NT2/D1 (cell line): ENCODE data around the gene FBXL19.

Experiments
- DNase-seq: peaks from one replicate; pipeline ENCODE4 v3.0.0-alpha.2; 2011; ENCODE audit warnings: low read depth, low spot score
- H3K27me3 ChIP-seq: 2 replicates; pipeline ENCODE4 v1.6.0; 2011; ENCODE audit warnings: mild to moderate bottlenecking; ENCODE audit not compliant: insufficient read length, insufficient read depth
- H3K36me3 ChIP-seq: 2 replicates; pipeline ENCODE4 v1.6.1; 2011; ENCODE audit warnings: mild to moderate bottlenecking, low read length, mixed read lengths; ENCODE audit not compliant: insufficient read depth, insufficient read length
- H3K4me1 ChIP-seq: 2 replicates; pipeline ENCODE4 v1.5.1; 2011; ENCODE audit not compliant: insufficient read depth, insufficient read length
- H3K4me3 ChIP-seq: 2 replicates; pipeline ENCODE4 v1.5.1; 2011; ENCODE audit warnings: low read depth; ENCODE audit not compliant: insufficient read length
- H3K9ac ChIP-seq: 2 replicates; pipeline ENCODE4 v1.6.0; 2011; ENCODE audit warnings: low read depth; ENCODE audit not compliant: insufficient read length
- H3K9me3 ChIP-seq: 2 replicates; pipeline ENCODE4 v1.5.1; 2011; ENCODE audit warnings: mild to moderate bottlenecking, low read length; ENCODE audit not compliant: insufficient read depth
- SUZ12 ChIP-seq: IDR thresholded peaks from 2 replicates; pipeline ENCODE4 v1.6.1; 2011; ENCODE audit not compliant: insufficient read length, insufficient read depth; ENCODE audit errors: extremely low read depth
- YY1 ChIP-seq: IDR thresholded peaks from 2 replicates; pipeline ENCODE4 v1.6.1; 2011; ENCODE audit not compliant: insufficient read length, insufficient read depth
- ZNF274 ChIP-seq: IDR thresholded peaks from 2 replicates; pipeline ENCODE4 v1.6.1; 2011; ENCODE audit warnings: mild to moderate bottlenecking, low read depth, low read length

Gene FBXL19

GRCh38 chr16:30923554-30924075, at the start of gene FBXL19:
TSS of gene FBXL19 (plus strand) at chr16:30923572. CDS start at chr16:30925755, 2,183 bp downstream.
- H3K9me3 ChIP-seq: no peaks in the 10 kb centered on the region
- no peaks in the 10 kb centered on the region for H3K27me3 ChIP-seq
- peaks cover 37% of the 10 kb centered on the region for H3K36me3 ChIP-seq
- DNase-seq: no peak
- peaks cover 14% of the 10 kb centered on the region for H3K4me1 ChIP-seq
- H3K4me3 ChIP-seq: peak within 1 kb of the TSS; percentile 90
- peak within 1 kb of the TSS; percentile 83 for H3K9ac ChIP-seq
- no peak for TF ChIP-seq YY1
- no peak for TF ChIP-seq SUZ12
- TF ChIP-seq ZNF274: no peak

- Histone ChIP-seq H3K4me1 (peaks cover 4% of the 10 kb centered on the region), H3K27me3 (peaks cover 22% of the 10 kb centered on the region), H3K9me3 (no peaks in the 10 kb centered on the region), H3K9ac (peak overlapping the region; percentile 95), H3K36me3 (peaks cover 12% of the 10 kb centered on the region), H3K4me3 (peak overlapping the region; percentile 91)
- TF ChIP-seq ZNF274: no peak
- no peak for TF ChIP-seq SUZ12
- no peak for TF ChIP-seq YY1
- DNase-seq: peak; percentile 48
Observed at GRCh38 chr16:30874244-30874820, 49.0 kb upstream of the FBXL19 start.

- DNase-seq: peak; percentile 89
- Histone ChIP-seq H3K9me3 (no peaks in the 10 kb centered on the region), H3K9ac (peak overlapping the region; percentile 95), H3K36me3 (peaks cover 12% of the 10 kb centered on the region), H3K4me1 (peaks cover 4% of the 10 kb centered on the region), H3K27me3 (peaks cover 22% of the 10 kb centered on the region), H3K4me3 (peak overlapping the region; percentile 91)
- TF ChIP-seq SUZ12: no peak
- no peak for TF ChIP-seq YY1
Observed at GRCh38 chr16:30874821-30875717, 48.3 kb upstream of the FBXL19 start.

- DNase-seq: no peak
Observed at GRCh38 chr16:30875871-30876801, 47.2 kb upstream of the FBXL19 start.

GRCh38 chr16:30876867-30877266, 46.5 kb upstream of the FBXL19 start:
- no peak for DNase-seq

More at GRCh38 chr16:30875871-30876801, 47.2 kb upstream of the FBXL19 start:
- Histone ChIP-seq H3K9me3 (no peaks in the 10 kb centered on the region), H3K27me3 (peaks cover 16% of the 10 kb centered on the region), H3K36me3 (peaks cover 12% of the 10 kb centered on the region), H3K9ac (peak overlapping the region; percentile 95), H3K4me3 (peak overlapping the region; percentile 91), H3K4me1 (peaks cover 4% of the 10 kb centered on the region)
- TF ChIP-seq ZNF274: no peak
- TF ChIP-seq YY1: no peak
- no peak for TF ChIP-seq SUZ12

GRCh38 chr16:30882429-30883310, 40.7 kb upstream of the FBXL19 start:
- H3K27me3 ChIP-seq: no peaks in the 10 kb centered on the region
- H3K4me3 ChIP-seq: no peak overlapping the region
- peaks cover 34% of the 10 kb centered on the region for H3K36me3 ChIP-seq
- DNase-seq: no peak
- peaks cover 18% of the 10 kb centered on the region for H3K4me1 ChIP-seq
- TF ChIP-seq ZNF274: no peak
- TF ChIP-seq SUZ12: no peak
- TF ChIP-seq YY1: no peak
- H3K9ac ChIP-seq: peak overlapping the region; percentile 24
- no peaks in the 10 kb centered on the region for H3K9me3 ChIP-seq

More at GRCh38 chr16:30876867-30877266, 46.5 kb upstream of the FBXL19 start:
- no peaks in the 10 kb centered on the region for H3K9me3 ChIP-seq
- H3K4me3 ChIP-seq: no peak overlapping the region
- peaks cover 14% of the 10 kb centered on the region for H3K27me3 ChIP-seq
- H3K4me1 ChIP-seq: peaks cover 8% of the 10 kb centered on the region
- H3K9ac ChIP-seq: peak overlapping the region; percentile 95
- TF ChIP-seq SUZ12 (no peak), YY1 (no peak), ZNF274 (no peak)
- H3K36me3 ChIP-seq: peaks cover 12% of the 10 kb centered on the region
